Transverse colon (tissue), 4 donors: ENCODE data around the gene EHBP1. TPM values are rescaled to one million over a fixed set of nuclear protein-coding genes. Genes with fewer than 3 reads are reported as not detected.

ENCODE experiments used
- DNase-seq: peaks from one replicate; pipeline ENCODE4 v3.0.0-alpha.2; 2019
- H3K27ac ChIP-seq, 4 donors: fragments of 200-600 bp; sonication (generic); 2 replicates each; pipeline ENCODE4 v1.5.1; 2016 to 2018; ENCODE audit warnings: inconsistent platforms in 4 of 4
- H3K27me3 ChIP-seq: fragments of 200-600 bp; sonication (generic); 2 replicates; pipeline ENCODE4 v1.5.1; 2017; ENCODE audit warnings: inconsistent platforms
- H3K36me3 ChIP-seq, 4 donors: fragments of 200-600 bp; sonication (generic); 2 replicates each; pipeline ENCODE4 v1.5.1; 2017 to 2019; ENCODE audit warnings: inconsistent platforms in 4 of 4
- H3K4me1 ChIP-seq, 4 donors: fragments of 200-600 bp; sonication (generic); 2 replicates each; pipeline ENCODE4 v1.5.1; 2017 to 2020; ENCODE audit warnings: inconsistent platforms in 4 of 4
- H3K4me3 ChIP-seq, 4 donors: fragments of 200-600 bp; sonication (generic); 1 replicate in 1 of 4; 2 replicates in 3 of 4; pipeline versions ENCODE4 v1.5.1 to v1.6.1; 2017 to 2019; ENCODE audit warnings: inconsistent platforms in 4 of 4
- H3K9me3 ChIP-seq, 2 donors: fragments of 200-600 bp; sonication (generic); 2 replicates each; pipeline ENCODE4 v1.5.1; 2017 to 2019; ENCODE audit warnings: inconsistent platforms in 2 of 2
- CTCF ChIP-seq, 5 experiments: fragments of 200-600 bp in 3 of 5; fragments of 450-650 bp in 2 of 5; sonication (generic) in 3 of 5; IDR thresholded peaks; 1 replicate in 2 of 5; 2 replicates in 3 of 5; pipeline ENCODE4 v1.5.1; 2016 to 2017; ENCODE audit warnings: antibody characterized with exemption in 5 of 5, inconsistent platforms in 3 of 5, mild to moderate bottlenecking in 2 of 5, moderate library complexity in 1 of 5
- EP300 ChIP-seq: sonication (generic); formaldehyde crosslinking; IDR thresholded peaks from one replicate; pipeline ENCODE4 v1.6.1; 2017; ENCODE audit warnings: antibody characterized with exemption, low read depth
- POLR2A ChIP-seq: fragments of 450-650 bp; IDR thresholded peaks from one replicate; pipeline ENCODE4 v1.6.1; 2016; ENCODE audit warnings: antibody characterized with exemption, mild to moderate bottlenecking, moderate library complexity
- POLR2AphosphoS5 ChIP-seq, 3 donors: sonication (generic); formaldehyde crosslinking; IDR thresholded peaks; one replicate each; pipeline ENCODE4 v1.6.1; 2016; ENCODE audit warnings: antibody characterized with exemption in 3 of 3
- WGBS, 2 donors: methylation state at CpG; one replicate each; pipeline ENCODE4 v1.1.5; 2018; ENCODE audit warnings: low coverage in 1 of 2; 5-methylcytosine and 5-hydroxymethylcytosine counted together
- in situ Hi-C, 4 donors: fragments of 200-750 bp; cut with MboI; loops; one replicate each; pipeline versions ENCODE4 v1.15.0 to v1.15.1; 2017; ENCODE audit warnings: low sequenced_read_pairs in 3 of 4, low pct_ligation_motif_present in 1 of 4, low pct_unique_long_range_greater_than_20kb in 1 of 4
- intact Hi-C: fragments of 100-400 bp; cut with DNase I; formaldehyde crosslinking; loops from one replicate; pipeline ENCODE4 v1.15.1; 2023; ENCODE audit warnings: low total_unique reads
- total RNA-seq, 4 donors: library from RNA; depleted of rRNA; stranded (reverse); fragments of >200 nt; gene quantifications; one replicate each; pipeline ENCODE4 v1.1.0, GENCODE V29; 2016

Gene EHBP1
- total RNA-seq, 4 donors from 2014 or later, result 41.1 to 69.4 (median 47.0) TPM

- TF ChIP-seq CTCF (IDR thresholded peaks at IDR 0.05) (no peak), POLR2A (no peak), POLR2AphosphoS5 (IDR thresholded peaks at IDR 0.05) (no peak), EP300 (no peak)
- intact Hi-C loops (no loop called here), in situ Hi-C loops (no loop called here)
- WGBS, 2 donors, result 91 to 100% methylated on average over 1 of the region's 1 CpG
- no peak for DNase-seq
- Histone ChIP-seq H3K27ac (no peak overlapping the region), H3K4me3 (no peak overlapping the region), H3K27me3 (no peaks in the 10 kb centered on the region), H3K4me1 (no peaks in the 10 kb centered on the region), H3K36me3 (no peaks in the 10 kb centered on the region), H3K9me3 (no peaks in the 10 kb centered on the region)
Observed at GRCh38 chr2:63008838-63009237, 303.3 kb downstream of the EHBP1 start.

DNA sequence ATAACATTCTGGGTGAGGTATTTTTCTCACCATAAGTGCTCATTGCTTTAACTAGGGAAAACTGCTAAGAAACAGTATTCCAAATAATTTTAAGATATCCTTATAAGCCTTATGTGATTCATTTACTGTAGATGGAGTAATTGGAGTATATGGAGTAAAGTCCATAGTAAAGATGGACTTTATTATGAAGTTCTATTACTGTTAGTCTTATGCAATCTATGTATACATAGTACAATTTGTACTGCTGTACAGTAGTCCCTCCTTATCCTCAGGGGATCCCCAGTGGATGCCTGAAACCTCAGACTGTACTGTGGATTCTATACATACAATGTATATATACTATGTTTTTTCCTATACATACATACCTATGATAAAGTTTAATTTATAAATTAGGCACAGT, 304.0 kb downstream of the EHBP1 start:
- in situ Hi-C loops, result no loop called here
- Histone ChIP-seq H3K27ac (no peak overlapping the region), H3K36me3 (no peaks in the 10 kb centered on the region), H3K9me3 (no peaks in the 10 kb centered on the region), H3K27me3 (no peaks in the 10 kb centered on the region), H3K4me3 (no peak overlapping the region), H3K4me1 (no peaks in the 10 kb centered on the region)
- DNase-seq, result no peak
- TF ChIP-seq POLR2A (no peak), CTCF (IDR thresholded peaks at IDR 0.05) (no peak), EP300 (no peak)
- intact Hi-C loops, result no loop called here

- no peaks in the 10 kb centered on the region for H3K4me1 ChIP-seq
- TF ChIP-seq CTCF (IDR thresholded peaks at IDR 0.05) (no peak), POLR2AphosphoS5 (IDR thresholded peaks at IDR 0.05) (no peak), EP300 (no peak), POLR2A (no peak)
- in situ Hi-C loops (no loop called here), intact Hi-C loops (no loop called here)
- no peak overlapping the region for H3K27ac ChIP-seq
- no peak for DNase-seq
- 82 to 85% methylated on average over 1 of the region's 1 CpG for WGBS, 2 donors
- H3K36me3 ChIP-seq, result peaks cover 0 to 6% (median 0%) of the 10 kb centered on the region in 4 donors
- H3K9me3 ChIP-seq, result no peaks in the 10 kb centered on the region
- H3K27me3 ChIP-seq, result no peaks in the 10 kb centered on the region
- no peak overlapping the region for H3K4me3 ChIP-seq
Observed at GRCh38 chr2:63012541-63012940, 307.0 kb downstream of the EHBP1 start.

DNA sequence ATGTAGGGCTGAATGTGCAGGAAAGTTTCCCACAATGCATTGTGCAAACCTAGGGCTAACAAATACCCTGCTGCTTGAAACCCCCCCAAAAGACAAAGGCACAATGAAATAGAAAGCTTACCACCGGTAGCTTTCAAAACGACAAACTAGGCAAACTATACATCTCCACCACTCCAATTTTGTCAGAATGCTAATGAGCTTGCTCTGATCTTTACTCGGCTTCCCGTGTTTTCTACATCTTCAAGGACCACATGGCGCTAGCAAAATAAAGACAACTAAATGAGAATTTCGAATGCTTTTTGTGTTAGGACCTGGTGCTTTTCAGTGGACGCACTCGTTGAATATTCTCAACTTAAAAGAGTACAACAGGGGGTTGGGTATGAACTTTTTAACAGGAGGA, 307.9 kb downstream of the EHBP1 start:
- WGBS, 2 donors, result 92 to 94% methylated on average over 8 of the region's 8 CpGs
- Histone ChIP-seq H3K36me3 (peaks cover 0 to 6% (median 0%) of the 10 kb centered on the region in 4 donors), H3K27me3 (no peaks in the 10 kb centered on the region), H3K4me1 (no peaks in the 10 kb centered on the region), H3K4me3 (no peak overlapping the region), H3K9me3 (no peaks in the 10 kb centered on the region), H3K27ac (no peak overlapping the region)
- no peak for TF ChIP-seq CTCF (IDR thresholded peaks at IDR 0.05)
- no peak for TF ChIP-seq POLR2AphosphoS5 (IDR thresholded peaks at IDR 0.05)
- TF ChIP-seq POLR2A, result no peak
- no peak for TF ChIP-seq EP300
- in situ Hi-C loops, result no loop called here
- DNase-seq, result no peak
- intact Hi-C loops, result no loop called here
